Measurements from ENCODE around the gene LRRK2.

- TF ChIP-seq CTCF (IDR thresholded peaks at IDR 0.05; ENCODE audit: borderline replicate concordance, extremely low read depth, low read length, poor library complexity, severe bottlenecking) (no peak), EZH2 (IDR thresholded peaks at IDR 0.05; ENCODE audit: borderline replicate concordance, low read depth, low read length, severe bottlenecking) (no peak)
Observed at GRCh38 chr12:40225984-40226602, 1.3 kb downstream of the LRRK2 start.
